HG03521 (cell line): Measurements from ENCODE around the gene AK5.

Experiments
- ATAC-seq: cut with Tn5 transposase; IDR thresholded peaks from one replicate; pipeline ENCODE4 v1.9.1; 2021; ENCODE audit warnings: mild to moderate bottlenecking, moderate library complexity; ENCODE audit not compliant: unreplicated experiment

AK5 gene

GRCh38 chr1:77350012-77350770 lies 68.4 kb downstream of the AK5 start:
- ATAC-seq, result no peak

GRCh38 chr1:77354536-77354935 lies 72.7 kb downstream of the AK5 start:
- no peak for ATAC-seq

GRCh38 chr1:77355010-77355409 lies 73.2 kb downstream of the AK5 start:
- no peak for ATAC-seq

- no peak for ATAC-seq
Observed at GRCh38 chr1:77356136-77356535, 74.3 kb downstream of the AK5 start.

GRCh38 chr1:77360256-77360655 lies 78.4 kb downstream of the AK5 start:
- no peak for ATAC-seq

GRCh38 chr1:77361621-77362020 lies 79.8 kb downstream of the AK5 start:
- ATAC-seq, result no peak

GRCh38 chr1:77370161-77370560 lies 88.3 kb downstream of the AK5 start:
- no peak for ATAC-seq

- ATAC-seq, result no peak
Observed at GRCh38 chr1:77370583-77371306, 88.9 kb downstream of the AK5 start.

GRCh38 chr1:77371396-77371795 lies 89.6 kb downstream of the AK5 start:
- no peak for ATAC-seq

- no peak for ATAC-seq
Observed at GRCh38 chr1:77373702-77374101, 91.9 kb downstream of the AK5 start.

GRCh38 chr1:77375541-77375940 lies 93.7 kb downstream of the AK5 start:
- ATAC-seq, result no peak

GRCh38 chr1:77375990-77376389 lies 94.2 kb downstream of the AK5 start:
- no peak for ATAC-seq

- no peak for ATAC-seq
Observed at GRCh38 chr1:77378723-77379535, 97.1 kb downstream of the AK5 start.

- ATAC-seq, result no peak
Observed at GRCh38 chr1:77382366-77382765, 100.5 kb downstream of the AK5 start.

- no peak for ATAC-seq
Observed at GRCh38 chr1:77383236-77383635, 101.4 kb downstream of the AK5 start.

GRCh38 chr1:77385551-77385950 lies 103.7 kb downstream of the AK5 start:
- no peak for ATAC-seq

- no peak for ATAC-seq
Observed at GRCh38 chr1:77386276-77386675, 104.5 kb downstream of the AK5 start.

GRCh38 chr1:77387553-77387952 lies 105.7 kb downstream of the AK5 start:
- no peak for ATAC-seq

- ATAC-seq, result no peak
Observed at GRCh38 chr1:77388661-77389060, 106.8 kb downstream of the AK5 start.

GRCh38 chr1:77392486-77392885 lies 110.7 kb downstream of the AK5 start:
- no peak for ATAC-seq

- no peak for ATAC-seq
Observed at GRCh38 chr1:77394166-77394565, 112.3 kb downstream of the AK5 start.

- no peak for ATAC-seq
Observed at GRCh38 chr1:77395051-77395450, 113.2 kb downstream of the AK5 start.
